ENCODE data around the gene PHF12.

DNA sequence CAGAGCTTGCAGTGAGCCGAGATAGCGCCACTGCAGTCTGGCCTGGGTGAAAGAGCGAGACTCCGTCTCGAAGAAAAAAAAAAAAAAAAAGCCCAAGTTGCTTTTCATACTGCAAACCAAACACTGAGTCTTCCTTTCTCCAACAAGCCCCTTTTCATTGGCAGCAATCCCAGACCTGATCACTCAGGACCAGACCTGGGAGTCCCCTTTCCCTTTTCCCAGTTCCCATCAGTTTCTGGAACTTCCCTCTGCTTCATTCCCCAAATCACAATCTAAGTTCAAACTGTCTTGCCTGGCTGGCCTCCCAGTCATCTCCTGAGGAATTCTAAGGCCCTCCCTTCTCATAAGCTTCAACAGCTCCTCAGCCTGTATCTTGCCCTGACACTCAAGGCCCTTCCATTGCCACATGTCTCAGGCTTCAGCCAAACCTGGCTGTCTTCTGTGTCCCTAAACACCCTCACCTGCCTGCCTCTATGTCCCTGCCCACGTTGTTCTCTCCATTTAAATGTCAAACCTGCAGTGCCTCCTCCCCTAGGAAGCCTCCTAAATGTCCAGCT, 11.8 kb upstream of the PHF12 start:
- TF ChIP-seq TAF1 (IDR thresholded peaks at IDR 0.05; ENCODE audit: low read depth, low read length) (no peak), POU2F2 (IDR thresholded peaks at IDR 0.05; ENCODE audit: low read depth, low read length) (no peak), POLR2A (IDR thresholded peaks at IDR 0.05; ENCODE audit: low read depth, low read length) (no peak), POLR2AphosphoS5 (IDR thresholded peaks at IDR 0.05; ENCODE audit: low read depth, low read length) (no peak)
